Ovary (tissue), 9 donors: ENCODE results near the gene CELF2. TPM values are rescaled to one million over a fixed set of nuclear protein-coding genes. Genes with fewer than 3 reads are reported as not detected.
A peak's percentile ranks its signal among the peaks of the same experiment; 100 is the strongest.

ENCODE experiments used
- DNase-seq, 5 donors: peaks; one replicate each; pipeline ENCODE4 v3.0.0-alpha.2; 2019 to 2020
- H3K27ac ChIP-seq, 2 donors: fragments of 200-600 bp; one replicate each; pipeline versions ENCODE4 v1.5.1 to v1.8.0; 2019 to 2022
- H3K27me3 ChIP-seq: fragments of 200-600 bp; one replicate; pipeline ENCODE4 v1.8.0; 2022
- H3K36me3 ChIP-seq: fragments of 200-600 bp; sonication (generic); one replicate; pipeline ENCODE4 v1.5.1; 2019
- H3K4me1 ChIP-seq: one replicate; pipeline ENCODE4 v1.8.1; 2013; ENCODE audit warnings: mild to moderate bottlenecking, moderate library complexity; ENCODE audit not compliant: insufficient read depth
- H3K4me3 ChIP-seq: fragments of 200-600 bp; sonication (generic); one replicate; pipeline ENCODE4 v1.5.1; 2017
- H3K9me3 ChIP-seq, 2 donors: fragments of 200-600 bp in 1 of 2; sonication (generic) in 1 of 2; one replicate each; pipeline versions ENCODE4 v1.5.1 to v1.8.1; 2013 to 2019; ENCODE audit warnings: mild to moderate bottlenecking in 1 of 2, moderate library complexity in 1 of 2
- CTCF ChIP-seq, 3 donors: fragments of 450-650 bp in 2 of 3; fragments of 200-600 bp in 1 of 3; IDR thresholded peaks; one replicate each; pipeline versions ENCODE4 v1.5.1 to v1.8.0; 2016 to 2022; ENCODE audit warnings: antibody characterized with exemption in 3 of 3, mild to moderate bottlenecking in 1 of 3
- EP300 ChIP-seq: sonication (generic); formaldehyde crosslinking; IDR thresholded peaks from one replicate; pipeline ENCODE4 v1.6.1; 2017; ENCODE audit warnings: antibody characterized with exemption
- POLR2A ChIP-seq: fragments of 450-650 bp; IDR thresholded peaks from one replicate; pipeline ENCODE4 v1.6.1; 2017; ENCODE audit warnings: antibody characterized with exemption, mild to moderate bottlenecking, moderate library complexity
- WGBS, 3 donors: extraction: QIAGEN DNeasy Blood & Tissue Kit in 1 of 3; methylation state at CpG; one replicate each; pipeline versions ENCODE4 v1.1.5 to v1.1.7; 2013 to 2017; 5-methylcytosine and 5-hydroxymethylcytosine counted together
- intact Hi-C, 4 donors: fragments of 100-400 bp; cut with DNase I; formaldehyde crosslinking; loops; one replicate each; pipeline versions ENCODE4 v1.11.0 to v1.15.1; 2022 to 2023
- polyA plus RNA-seq, 2 donors: library from polyadenylated mRNA; stranded (reverse); fragments of 200-250 nt in 1 of 2; fragments of 350-450 nt in 1 of 2; fragmentation: Illumina TruSeq in 1 of 2; extraction: RNeasy Lipid Tissue Mini Kit (QIAGEN cat#74804) in 1 of 2; gene quantifications; one replicate each; pipeline ENCODE4 v1.2.3, GENCODE V29; 2013 to 2014
- total RNA-seq, 7 donors: library from RNA; depleted of rRNA in 2 of 7; stranded (reverse); fragments of >200 nt in 2 of 7; fragmentation: NEBNext Ultra II Directional in 3 of 7; extraction: Animal tissue kit (Norgen Biotek cat#: 25700) in 3 of 7; gene quantifications; one replicate each; pipeline versions ENCODE4 v1.1.0 to v1.2.4, GENCODE V29; 2016 to 2023
- donor health status: DM: no; HTN: no; CAD: no; lungs with moderate emphysema.
- donor health status: DM: no; HTN: no; CAD: no.
- donor health status: Bipolar disorder and iron deficiency.
- donor health status: DM: yes; HTN: yes; CAD: no.
- donor health status: DM: no; HTN: no; CAD: no.
- donor health status: DM: yes; HTN: yes; CAD: no.

CELF2 gene
- total and polyA plus RNA-seq, 9 donors: 38.8 to 107 (median 69.0) TPM

- intact Hi-C loops: no loop called here
- no peaks in the 10 kb centered on the region for H3K36me3 ChIP-seq
- H3K27me3 ChIP-seq: no peaks in the 10 kb centered on the region
- H3K4me3 ChIP-seq: no peak overlapping the region
- peaks cover 3% of the 10 kb centered on the region for H3K4me1 ChIP-seq
- TF ChIP-seq POLR2A (no peak), CTCF (IDR thresholded peaks at IDR 0.05) (no peak), EP300 (no peak)
- DNase-seq: no peak
- no peaks in the 10 kb centered on the region for H3K9me3 ChIP-seq
- H3K27ac ChIP-seq: no peak overlapping the region
- WGBS, 3 donors: 94 to 95% (median 95%) methylated on average over 8 of the region's 8 CpGs
These were observed 139.8 kb downstream of the CELF2 start for GRCh38 chr10:11157292-11158076.

GRCh38 chr10:11158080-11158479 is 140.4 kb downstream of the CELF2 start:
- DNase-seq: no peak

GRCh38 chr10:11159543-11160215 is 142.0 kb downstream of the CELF2 start:
- intact Hi-C loops: no loop called here
- Histone ChIP-seq H3K9me3 (no peaks in the 10 kb centered on the region), H3K27ac (no peak overlapping the region), H3K36me3 (no peaks in the 10 kb centered on the region), H3K27me3 (no peaks in the 10 kb centered on the region), H3K4me3 (no peak overlapping the region), H3K4me1 (peaks cover 4% of the 10 kb centered on the region)
- WGBS, 3 donors: 69 to 77% (median 72%) methylated on average over 8 of the region's 8 CpGs
- no peak for DNase-seq
- TF ChIP-seq POLR2A (no peak), CTCF (IDR thresholded peaks at IDR 0.05) (no peak)

More at GRCh38 chr10:11158080-11158479, 140.4 kb downstream of the CELF2 start:
- Histone ChIP-seq H3K36me3 (no peaks in the 10 kb centered on the region), H3K27ac (no peak overlapping the region), H3K27me3 (no peaks in the 10 kb centered on the region), H3K9me3 (no peaks in the 10 kb centered on the region), H3K4me1 (peaks cover 3% of the 10 kb centered on the region), H3K4me3 (no peak overlapping the region)
- TF ChIP-seq CTCF (IDR thresholded peaks at IDR 0.05): no peak
- no peak for TF ChIP-seq POLR2A
- TF ChIP-seq EP300: no peak
- intact Hi-C loops: no loop called here
- 93 to 96% (median 95%) methylated on average over 5 of the region's 5 CpGs for WGBS, 3 donors

- TF ChIP-seq EP300 (no peak), POLR2A (no peak), CTCF (IDR thresholded peaks at IDR 0.05) (no peak)
- DNase-seq: peak in 1 of 5 donors; percentile 34
These were observed 143.4 kb downstream of the CELF2 start for GRCh38 chr10:11161096-11161495.

More at GRCh38 chr10:11161096-11161495, 143.4 kb downstream of the CELF2 start:
- H3K27me3 ChIP-seq: no peaks in the 10 kb centered on the region
- peaks cover 4% of the 10 kb centered on the region for H3K4me1 ChIP-seq
- no peak overlapping the region for H3K27ac ChIP-seq
- H3K36me3 ChIP-seq: no peaks in the 10 kb centered on the region
- H3K9me3 ChIP-seq: no peaks in the 10 kb centered on the region
- 89 to 95% (median 94%) methylated on average over 8 of the region's 8 CpGs for WGBS, 3 donors
- H3K4me3 ChIP-seq: no peak overlapping the region
- intact Hi-C loops: no loop called here
